PFSK-1 (cell line): Measurements from ENCODE around the gene ASZ1.

Source experiments
- FOXP2 ChIP-seq: optimal IDR thresholded peaks from 2 replicates; pipeline ENCODE3; 2011; ENCODE audit warnings: borderline replicate concordance, control low read depth, inconsistent platforms; ENCODE audit not compliant: insufficient read depth; ENCODE audit errors: extremely low read length, extremely low read depth
- POLR2AphosphoS5 ChIP-seq: IDR thresholded peaks from 2 replicates; pipeline ENCODE4 v1.6.1; 2012; ENCODE audit warnings: low read depth, mild to moderate bottlenecking, control low read depth, low read length, moderate library complexity
- SIN3A ChIP-seq: IDR thresholded peaks from 2 replicates; pipeline ENCODE4 v1.6.1; 2012; ENCODE audit warnings: mild to moderate bottlenecking, low read length, moderate library complexity, borderline replicate concordance; ENCODE audit not compliant: insufficient read depth
- TAF1 ChIP-seq: IDR thresholded peaks from 2 replicates; pipeline ENCODE4 v1.6.1; 2012; ENCODE audit warnings: low read length, control low read depth, borderline replicate concordance; ENCODE audit not compliant: insufficient read depth
- TF ChIP-seq, protein P1 (sequence below), 2 experiments: IDR thresholded peaks; 2 replicates each; pipeline versions ENCODE4 v1.6.1 to v1.8.0; 2011 to 2012; ENCODE audit warnings: low read depth in 2 of 2, low read length in 2 of 2, control low read depth in 1 of 2, inconsistent platforms in 1 of 2, mild to moderate bottlenecking in 1 of 2, moderate library complexity in 1 of 2; ENCODE audit not compliant: insufficient read depth in 1 of 2

DNA sequence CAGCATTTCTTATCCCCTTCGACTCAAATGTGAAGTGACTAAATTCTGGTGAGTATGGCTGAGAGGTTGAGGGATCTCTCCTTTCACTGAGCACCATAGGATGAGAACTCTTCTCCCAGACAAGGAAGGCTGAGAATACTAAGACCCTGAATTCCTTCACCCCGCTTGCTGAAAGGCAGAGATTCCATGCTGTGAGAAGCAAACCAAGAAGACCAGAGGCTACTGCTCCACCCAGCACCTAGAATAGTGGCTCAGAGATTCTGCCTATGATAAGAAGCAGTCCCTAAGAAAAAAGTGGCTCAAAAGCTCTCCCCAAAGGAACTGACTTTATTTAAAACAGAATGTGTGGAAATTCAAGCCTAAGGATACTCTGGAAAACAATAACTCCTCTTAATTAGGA lies 77.7 kb downstream of the ASZ1 start:
- TF ChIP-seq POLR2AphosphoS5 (no peak), TAF1 (no peak), SIN3A (no peak), FOXP2 (no peak)
- TF ChIP-seq, protein P1, sequence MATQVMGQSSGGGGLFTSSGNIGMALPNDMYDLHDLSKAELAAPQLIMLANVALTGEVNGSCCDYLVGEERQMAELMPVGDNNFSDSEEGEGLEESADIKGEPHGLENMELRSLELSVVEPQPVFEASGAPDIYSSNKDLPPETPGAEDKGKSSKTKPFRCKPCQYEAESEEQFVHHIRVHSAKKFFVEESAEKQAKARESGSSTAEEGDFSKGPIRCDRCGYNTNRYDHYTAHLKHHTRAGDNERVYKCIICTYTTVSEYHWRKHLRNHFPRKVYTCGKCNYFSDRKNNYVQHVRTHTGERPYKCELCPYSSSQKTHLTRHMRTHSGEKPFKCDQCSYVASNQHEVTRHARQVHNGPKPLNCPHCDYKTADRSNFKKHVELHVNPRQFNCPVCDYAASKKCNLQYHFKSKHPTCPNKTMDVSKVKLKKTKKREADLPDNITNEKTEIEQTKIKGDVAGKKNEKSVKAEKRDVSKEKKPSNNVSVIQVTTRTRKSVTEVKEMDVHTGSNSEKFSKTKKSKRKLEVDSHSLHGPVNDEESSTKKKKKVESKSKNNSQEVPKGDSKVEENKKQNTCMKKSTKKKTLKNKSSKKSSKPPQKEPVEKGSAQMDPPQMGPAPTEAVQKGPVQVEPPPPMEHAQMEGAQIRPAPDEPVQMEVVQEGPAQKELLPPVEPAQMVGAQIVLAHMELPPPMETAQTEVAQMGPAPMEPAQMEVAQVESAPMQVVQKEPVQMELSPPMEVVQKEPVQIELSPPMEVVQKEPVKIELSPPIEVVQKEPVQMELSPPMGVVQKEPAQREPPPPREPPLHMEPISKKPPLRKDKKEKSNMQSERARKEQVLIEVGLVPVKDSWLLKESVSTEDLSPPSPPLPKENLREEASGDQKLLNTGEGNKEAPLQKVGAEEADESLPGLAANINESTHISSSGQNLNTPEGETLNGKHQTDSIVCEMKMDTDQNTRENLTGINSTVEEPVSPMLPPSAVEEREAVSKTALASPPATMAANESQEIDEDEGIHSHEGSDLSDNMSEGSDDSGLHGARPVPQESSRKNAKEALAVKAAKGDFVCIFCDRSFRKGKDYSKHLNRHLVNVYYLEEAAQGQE (IDR thresholded peaks at IDR 0.05; ENCODE audit: insufficient read depth in 1 of 2, low read depth in 2 of 2, low read length in 2 of 2): no peak
